Putamen (tissue), 1 donor: Measurements from ENCODE around the gene LRRC3.
"Not testable (repeated sequence)": the region's sequence is repeated elsewhere in the genome, so short reads cannot be mapped to it uniquely, and the experiment has no call there.

Experiments used
- DNase-seq: peaks from one replicate; pipeline ENCODE4 v3.0.0-alpha.2; 2016; ENCODE audit warnings: low spot score

The LRRC3 gene

GRCh38 chr21:44496564-44497550 is 41.5 kb downstream of the LRRC3 start:
- DNase-seq: no peak

- no peak for DNase-seq
Observed at GRCh38 chr21:44497703-44498126, 42.4 kb downstream of the LRRC3 start.

GRCh38 chr21:44498280-44499210 is 43.2 kb downstream of the LRRC3 start:
- no peak for DNase-seq

GRCh38 chr21:44499211-44499560 is 43.9 kb downstream of the LRRC3 start:
- no peak for DNase-seq

- DNase-seq: no peak
Observed at GRCh38 chr21:44499631-44500030, 44.3 kb downstream of the LRRC3 start.

GRCh38 chr21:44500111-44500510 is 44.8 kb downstream of the LRRC3 start:
- DNase-seq: no peak

GRCh38 chr21:44502171-44502958 is 47.1 kb downstream of the LRRC3 start:
- no peak for DNase-seq

GRCh38 chr21:44503006-44503889 is 47.9 kb downstream of the LRRC3 start:
- DNase-seq: not testable (repeated sequence)

GRCh38 chr21:44503901-44504399 is 48.6 kb downstream of the LRRC3 start:
- no peak for DNase-seq

- DNase-seq: no peak
Observed at GRCh38 chr21:44505673-44506278, 50.5 kb downstream of the LRRC3 start.

- no peak for DNase-seq
Observed at GRCh38 chr21:44506279-44507255, 51.3 kb downstream of the LRRC3 start.

GRCh38 chr21:44507673-44508425 is 52.5 kb downstream of the LRRC3 start:
- DNase-seq: no peak

GRCh38 chr21:44508426-44508710 is 53.1 kb downstream of the LRRC3 start:
- DNase-seq: no peak

GRCh38 chr21:44508711-44509445 is 53.6 kb downstream of the LRRC3 start:
- no peak for DNase-seq

- no peak for DNase-seq
Observed at GRCh38 chr21:44509539-44509938, 54.2 kb downstream of the LRRC3 start.

- DNase-seq: no peak
Observed at GRCh38 chr21:44510109-44510507, 54.8 kb downstream of the LRRC3 start.

GRCh38 chr21:44510508-44511218 is 55.4 kb downstream of the LRRC3 start:
- no peak for DNase-seq
